GM12874 (cell line): ENCODE results near the gene TEX19.

Source experiments
- CTCF ChIP-seq: IDR thresholded peaks from 2 replicates; pipeline ENCODE4 v1.5.1; 2011; ENCODE audit warnings: low read depth, mild to moderate bottlenecking, control low read depth, low read length, moderate library complexity; ENCODE audit not compliant: insufficient read depth

The TEX19 gene

DNA sequence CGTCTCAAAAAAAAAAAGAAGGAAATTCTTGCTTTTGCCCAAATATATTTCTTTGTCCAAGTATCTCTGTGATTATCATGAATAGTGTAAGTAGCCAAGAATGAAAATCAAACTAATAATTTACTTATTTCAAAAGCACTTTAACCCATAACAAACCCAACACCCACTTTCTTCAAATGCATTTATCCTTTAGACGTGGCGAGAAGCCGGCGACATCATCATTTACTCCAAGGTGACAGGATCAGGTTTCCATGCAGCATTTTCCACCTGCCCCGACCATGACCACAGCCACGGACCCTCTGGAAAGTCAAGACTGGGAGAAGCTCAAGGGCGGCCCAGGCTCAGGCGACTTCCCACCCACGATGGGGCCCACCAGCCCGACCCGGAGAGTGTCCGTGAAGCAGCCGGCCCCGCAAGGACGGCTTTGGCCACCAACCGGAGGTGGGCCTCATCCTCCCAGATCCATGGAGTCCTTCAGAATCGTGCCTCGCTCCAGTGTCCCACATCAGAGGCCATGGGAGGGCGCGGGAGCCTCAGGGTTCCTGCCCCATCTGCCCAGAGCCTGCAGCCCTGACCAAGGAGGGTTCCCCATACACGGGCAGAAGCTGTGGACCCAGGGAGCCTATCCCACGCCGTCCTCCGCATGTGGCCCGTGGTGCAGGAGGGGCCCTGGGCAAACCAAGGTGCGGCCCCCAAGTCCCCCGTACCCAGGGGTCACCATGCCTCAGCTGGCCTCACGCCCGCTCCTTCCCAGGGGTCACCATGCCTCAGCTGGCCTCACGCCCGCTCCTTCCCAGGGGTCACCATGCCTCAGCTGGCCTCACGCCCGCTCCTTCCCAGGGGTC, 31.2 kb downstream of the TEX19 start:
- TF ChIP-seq CTCF: no peak

DNA sequence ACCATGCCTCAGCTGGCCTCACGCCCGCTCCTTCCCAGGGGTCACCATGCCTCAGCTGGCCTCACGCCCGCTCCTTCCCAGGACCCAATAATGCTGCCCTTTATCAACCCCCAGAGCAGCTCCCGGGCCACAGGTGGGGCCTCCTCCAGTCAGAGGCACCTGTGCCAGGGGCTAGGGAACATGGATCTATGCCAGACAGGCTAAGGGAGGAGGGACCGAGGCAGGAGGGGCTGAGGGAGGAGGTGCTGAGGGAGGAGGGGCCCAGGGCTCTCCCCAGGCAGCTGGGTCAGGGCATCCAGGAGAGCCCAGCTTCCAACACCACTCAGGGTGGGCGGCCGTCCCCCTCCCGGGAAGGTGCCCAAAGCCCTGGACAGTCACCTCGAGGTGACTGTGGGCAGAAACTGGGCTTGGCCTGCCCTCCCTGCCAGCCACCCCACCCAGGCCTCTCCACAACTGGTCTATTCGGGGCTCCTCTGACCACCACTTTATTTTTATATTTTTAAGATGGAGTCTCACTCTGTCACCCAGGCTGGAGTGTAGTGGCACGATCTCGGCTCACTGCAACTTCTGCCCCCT, 31.9 kb downstream of the TEX19 start:
- TF ChIP-seq CTCF: no peak

GRCh38 chr17:82391496-82392066, 32.5 kb downstream of the TEX19 start:
- no peak for TF ChIP-seq CTCF

GRCh38 chr17:82392209-82392920, 33.3 kb downstream of the TEX19 start:
- no peak for TF ChIP-seq CTCF

DNA sequence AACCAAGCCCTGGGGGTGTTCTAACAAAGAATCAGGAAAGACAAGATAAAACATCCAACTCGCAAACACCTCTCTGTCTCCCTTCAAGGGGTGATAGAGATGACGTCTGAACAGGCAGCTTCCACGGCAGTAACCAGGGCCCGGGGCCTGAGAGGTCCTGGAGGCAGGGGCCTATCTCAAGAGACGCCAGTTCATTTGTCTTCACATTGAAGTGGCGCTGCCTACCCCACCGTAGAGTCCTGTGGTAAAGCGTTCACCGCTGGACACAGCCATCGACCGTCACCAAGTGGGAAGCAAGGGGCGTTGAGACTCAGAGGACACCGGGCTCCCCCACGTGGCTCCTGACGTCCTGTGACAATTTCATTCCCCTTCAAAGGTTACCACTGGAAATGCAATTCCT, 33.9 kb downstream of the TEX19 start:
- TF ChIP-seq CTCF: no peak

DNA sequence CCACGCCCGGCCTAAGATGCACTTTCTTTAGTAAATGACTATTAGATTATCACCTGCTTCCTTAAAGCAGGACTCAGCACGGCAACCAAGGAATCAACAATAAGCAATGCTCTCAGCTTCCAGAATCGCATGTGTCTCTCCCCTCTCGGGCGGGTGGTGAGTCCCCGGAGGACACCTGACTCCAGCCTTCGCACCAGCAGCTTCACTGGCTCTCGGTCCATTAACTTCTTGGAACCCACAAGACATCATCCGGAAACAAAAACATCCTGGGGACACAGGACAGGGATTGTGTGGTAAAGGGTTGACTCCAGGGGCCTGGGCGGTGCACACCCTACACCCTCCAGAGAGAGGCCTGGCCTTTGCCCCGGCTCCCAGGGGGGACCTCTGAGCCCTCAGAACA, 35.2 kb downstream of the TEX19 start:
- TF ChIP-seq CTCF: no peak
